ENCODE results near the gene TPSG1.

Gene TPSG1

DNA sequence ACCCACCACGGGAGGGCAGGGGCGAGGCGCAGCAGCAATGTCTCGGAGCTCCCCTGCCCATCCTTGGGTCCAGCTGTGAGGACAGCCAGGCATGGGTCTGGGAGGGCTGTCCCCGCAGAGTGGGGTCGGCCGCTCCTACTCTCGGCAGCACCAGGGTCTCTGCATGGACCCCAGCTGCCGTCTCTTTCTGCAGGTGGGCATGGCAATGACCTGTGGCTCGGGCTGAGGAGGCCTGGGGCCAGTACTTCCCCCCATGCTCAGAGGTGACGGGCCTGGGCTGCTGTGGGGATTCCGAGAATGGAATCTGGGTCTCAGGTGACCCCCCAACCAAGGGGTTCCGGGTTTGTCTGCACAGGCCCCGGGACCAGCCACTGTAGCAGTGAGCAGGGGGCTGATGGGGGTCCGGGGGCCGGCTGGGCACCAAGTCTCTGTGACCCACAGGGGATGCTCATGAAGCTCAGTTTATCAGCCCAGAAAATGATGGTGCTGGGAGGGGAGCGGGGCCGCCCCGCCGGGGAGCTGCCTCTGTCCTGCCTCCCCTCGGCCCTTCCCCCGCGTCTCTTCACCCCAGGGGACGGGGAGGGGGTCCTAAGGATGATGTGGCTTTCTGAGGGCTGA is 48.7 kb downstream of the TPSG1 start:
- DNase-seq (ENCODE audit: low spot score): no peak

DNA sequence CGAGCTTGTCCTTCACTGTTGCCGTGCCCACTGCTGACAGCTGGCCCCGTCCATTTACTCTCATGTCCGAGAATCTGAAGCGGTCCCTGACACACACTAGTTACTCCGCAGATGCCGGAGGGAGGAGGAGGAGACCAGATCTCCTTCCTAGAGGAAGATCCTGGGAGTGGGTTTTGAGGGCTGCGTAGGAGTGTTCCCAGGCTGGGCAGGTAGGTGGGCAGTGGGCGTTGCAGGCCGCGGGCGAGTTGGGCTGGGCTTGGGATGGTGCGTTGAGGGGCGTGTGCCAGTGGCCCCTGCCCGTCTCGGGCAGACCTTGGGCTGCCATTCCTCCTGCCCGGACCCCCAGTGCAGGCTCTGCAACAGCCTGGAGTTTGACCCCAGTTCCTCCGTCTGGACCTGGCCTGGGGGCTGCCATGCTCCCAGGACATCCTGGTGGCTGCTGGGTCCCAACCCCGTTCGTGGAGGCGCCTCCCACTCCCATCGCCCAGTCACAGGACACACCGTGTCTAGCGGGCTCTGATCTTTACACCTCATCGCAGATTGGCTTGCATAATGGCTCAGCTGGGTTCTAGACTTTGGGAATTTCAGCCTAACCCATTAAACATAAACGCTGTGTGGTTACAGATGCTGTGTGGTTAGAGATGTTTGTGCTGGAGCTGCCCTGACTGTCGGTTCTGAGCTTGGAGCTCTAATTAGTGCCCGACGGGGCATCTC is 49.3 kb downstream of the TPSG1 start:
- DNase-seq (ENCODE audit: low spot score): no peak

DNA sequence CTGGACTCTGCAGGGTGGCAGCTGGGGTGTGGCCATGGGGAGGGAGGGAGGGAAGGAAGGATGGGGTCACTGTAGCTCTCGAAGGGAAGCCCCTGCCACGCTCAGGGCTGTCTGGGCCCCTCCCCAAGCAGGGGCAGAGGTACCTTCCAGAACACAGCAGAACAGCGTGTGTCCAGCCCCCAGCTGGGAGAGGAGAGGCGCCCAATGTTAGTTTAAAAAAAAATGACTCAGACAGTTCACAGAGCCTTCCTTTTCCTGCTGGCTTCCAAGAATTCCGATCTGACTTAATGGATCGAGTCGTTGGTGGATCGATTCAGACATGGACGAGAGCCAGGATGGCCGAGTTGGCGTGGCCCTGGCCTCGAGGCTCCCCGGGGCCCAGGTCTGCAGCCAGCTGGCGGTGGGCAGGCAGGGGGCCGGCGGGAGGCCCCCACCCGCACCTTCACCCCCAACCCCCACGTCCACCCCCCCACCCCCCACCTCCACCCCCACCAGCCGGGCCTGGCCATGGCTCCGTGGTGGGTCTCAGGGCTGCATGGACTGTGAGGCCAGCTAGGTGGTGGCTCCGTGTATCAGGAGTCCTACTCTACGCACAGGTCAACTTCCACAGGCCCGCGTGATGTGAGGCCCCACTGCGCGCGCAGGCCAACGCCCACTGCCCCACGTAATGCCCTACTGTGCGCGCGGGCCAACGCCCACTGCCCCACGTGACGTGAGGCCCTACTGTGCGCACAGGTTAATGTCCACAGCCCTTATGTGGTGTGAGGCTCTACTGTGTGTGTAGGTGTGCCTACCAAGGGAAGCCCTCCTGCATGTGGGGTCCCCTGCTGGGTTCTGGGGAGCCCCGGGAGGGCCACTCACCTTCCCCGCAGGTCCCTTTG is 50.4 kb downstream of the TPSG1 start:
- DNase-seq (ENCODE audit: low spot score): no peak

DNA sequence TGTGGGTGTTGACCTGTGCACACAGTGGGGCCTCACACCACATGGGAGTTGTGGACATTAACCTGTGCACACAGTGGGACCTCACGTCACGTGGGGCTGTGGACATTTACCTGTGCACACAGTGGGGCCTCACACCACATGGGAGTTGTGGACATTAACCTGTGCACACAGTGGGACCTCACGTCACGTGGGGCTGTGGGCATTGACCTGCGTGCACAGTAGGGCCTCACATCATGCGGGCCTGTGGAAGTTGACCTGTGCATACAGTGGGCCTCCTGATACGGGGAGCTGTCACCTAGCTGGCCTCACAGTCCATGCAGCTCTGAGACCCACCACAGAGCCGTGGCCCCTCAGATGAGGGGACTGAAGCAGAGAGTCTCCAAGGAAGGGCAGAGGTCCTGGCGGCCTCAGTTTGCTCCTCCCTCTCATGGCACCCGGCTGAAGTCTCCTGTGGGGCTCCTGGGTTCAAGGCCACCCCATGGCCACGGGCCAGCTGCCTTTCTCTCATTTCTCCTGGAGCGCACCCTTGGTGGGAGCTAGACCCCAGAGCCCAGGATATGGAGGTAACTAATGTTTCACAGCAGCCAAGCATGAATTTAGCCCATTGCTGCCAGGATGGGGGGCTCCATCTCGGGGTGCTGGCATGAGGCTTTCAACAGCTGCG is 51.1 kb downstream of the TPSG1 start:
- DNase-seq (ENCODE audit: low spot score): no peak

DNA sequence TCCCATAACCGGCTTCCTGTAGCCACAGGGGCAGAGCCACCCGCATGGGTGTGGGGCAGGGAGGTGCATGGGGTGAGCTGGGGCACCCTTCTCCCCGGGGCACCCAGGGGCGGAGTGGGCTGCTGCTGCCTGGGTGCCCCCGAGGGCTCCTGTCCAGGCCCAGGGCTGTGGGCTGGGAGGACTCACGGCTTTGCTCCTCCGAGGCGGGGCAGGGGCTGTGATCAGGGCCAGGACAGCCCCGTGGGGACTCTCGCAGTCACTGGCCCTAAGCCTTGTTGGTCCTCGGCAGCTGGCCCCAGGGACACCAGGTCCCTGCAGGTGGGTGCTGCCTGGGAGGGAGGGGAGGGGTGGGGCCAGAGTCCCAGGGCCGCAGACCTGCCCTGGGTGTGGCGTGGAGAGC is 52.4 kb downstream of the TPSG1 start:
- no peak for DNase-seq (ENCODE audit: low spot score)

DNA sequence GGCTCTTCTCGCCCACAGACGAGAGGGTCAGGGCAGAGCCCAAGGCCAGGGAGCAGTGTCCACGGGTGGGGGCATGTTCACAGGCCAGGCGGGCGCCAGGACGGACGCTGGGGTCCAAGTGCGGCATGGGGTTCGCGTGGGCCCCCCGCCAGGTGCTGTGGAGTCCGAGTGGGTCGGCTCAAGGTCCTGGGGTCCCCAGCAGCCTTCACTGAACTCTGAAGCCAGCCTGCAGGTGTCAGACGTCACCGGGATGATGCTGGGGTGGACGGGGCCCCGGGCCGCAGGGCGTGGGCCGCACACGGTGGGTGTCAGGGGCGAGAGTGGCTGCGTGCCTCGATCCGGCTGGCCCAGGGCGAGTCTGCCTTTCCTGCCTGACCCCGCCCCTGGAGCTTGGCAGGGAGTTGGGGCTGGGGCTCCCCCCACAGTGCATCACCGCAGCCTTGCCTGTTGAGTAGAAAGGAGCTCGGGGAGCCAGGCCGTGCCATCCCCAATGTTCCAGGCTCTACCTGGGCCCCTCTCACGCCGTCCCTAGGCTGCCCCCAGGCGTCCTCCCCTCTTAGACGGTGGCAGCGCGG is 53.1 kb downstream of the TPSG1 start:
- DNase-seq (ENCODE audit: low spot score): no peak

All from putamen (tissue), 1 donor.